HG02973 (cell line): ENCODE results near the gene TOP2A.

Experiments
- ATAC-seq: cut with Tn5 transposase; IDR thresholded peaks from one replicate; pipeline ENCODE4 v1.9.1; 2021; ENCODE audit warnings: moderate library complexity; ENCODE audit not compliant: unreplicated experiment

The TOP2A gene

GRCh38 chr17:40452921-40453378, 35.3 kb upstream of the TOP2A start:
- no peak for ATAC-seq

GRCh38 chr17:40452216-40452787, 34.6 kb upstream of the TOP2A start:
- no peak for ATAC-seq

GRCh38 chr17:40451420-40451819, 33.7 kb upstream of the TOP2A start:
- ATAC-seq, result no peak

GRCh38 chr17:40450175-40450574, 32.5 kb upstream of the TOP2A start:
- ATAC-seq, result no peak

GRCh38 chr17:40448639-40449261, 31.1 kb upstream of the TOP2A start:
- no peak for ATAC-seq

- ATAC-seq, result no peak
Observed at GRCh38 chr17:40448213-40448638, 30.5 kb upstream of the TOP2A start.

GRCh38 chr17:40447806-40448205, 30.1 kb upstream of the TOP2A start:
- no peak for ATAC-seq

GRCh38 chr17:40447148-40447644, 29.5 kb upstream of the TOP2A start:
- no peak for ATAC-seq

- ATAC-seq, result no peak
Observed at GRCh38 chr17:40445751-40446468, 28.2 kb upstream of the TOP2A start.

- ATAC-seq, result no peak
Observed at GRCh38 chr17:40443988-40444899, 26.5 kb upstream of the TOP2A start.

GRCh38 chr17:40443196-40443987, 25.7 kb upstream of the TOP2A start, which contains the start of gene IGFBP4:
IGFBP4 (plus strand) TSS chr17:40443450; CDS start chr17:40443736, 286 bp downstream.
- no peak for ATAC-seq

GRCh38 chr17:40442392-40443195, 24.9 kb upstream of the TOP2A start:
- no peak for ATAC-seq

- ATAC-seq, result no peak
Observed at GRCh38 chr17:40440166-40440565, 22.5 kb upstream of the TOP2A start.

GRCh38 chr17:40437095-40437732, 19.5 kb upstream of the TOP2A start:
- ATAC-seq, result no peak

GRCh38 chr17:40436636-40437035, 18.9 kb upstream of the TOP2A start:
- no peak for ATAC-seq

GRCh38 chr17:40433551-40434415, 16.1 kb upstream of the TOP2A start:
- ATAC-seq, result no peak

- ATAC-seq, result no peak
Observed at GRCh38 chr17:40432864-40433528, 15.3 kb upstream of the TOP2A start.
